HL-60 (cell line): ENCODE measurements around the gene NUP93.

Experiments used
- CTCF ChIP-seq: IDR thresholded peaks from one replicate; pipeline ENCODE4 v1.5.1; 2011; ENCODE audit warnings: low read length, control low read depth, inconsistent platforms; ENCODE audit not compliant: insufficient read depth
- GABPA ChIP-seq: IDR thresholded peaks from 2 replicates; pipeline ENCODE4 v1.6.1; 2012; ENCODE audit warnings: low read depth
- POLR2AphosphoS5 ChIP-seq: IDR thresholded peaks from 2 replicates; pipeline ENCODE4 v1.6.1; 2012; ENCODE audit warnings: low read depth
- SPI1 ChIP-seq: IDR thresholded peaks from 2 replicates; pipeline ENCODE4 v1.6.1; 2012; ENCODE audit warnings: low read depth, mild to moderate bottlenecking, borderline replicate concordance

- TF ChIP-seq CTCF (no peak), POLR2AphosphoS5 (no peak), SPI1 (no peak), GABPA (no peak)
These were observed 50.7 kb downstream of the NUP93 start for GRCh38 chr16:56780646-56781045.
